Testis (tissue), 3 donors: Measurements from ENCODE around the gene SLC17A3. TPM values are rescaled to one million over a fixed set of nuclear protein-coding genes. Genes with fewer than 3 reads are reported as not detected.

Experiments
- DNase-seq: peaks from one replicate; pipeline ENCODE4 v3.0.0-alpha.2; 2019
- H3K27ac ChIP-seq, 2 donors: fragments of 200-600 bp; sonication (generic); one replicate each; pipeline ENCODE4 v1.5.1; 2019
- H3K27me3 ChIP-seq: fragments of 200-600 bp; sonication (generic); one replicate; pipeline ENCODE4 v1.5.1; 2019
- H3K36me3 ChIP-seq: fragments of 200-600 bp; sonication (generic); one replicate; pipeline ENCODE4 v1.5.1; 2017; ENCODE audit warnings: low read depth; ENCODE audit errors: missing control alignments
- H3K4me1 ChIP-seq: fragments of 200-600 bp; sonication (generic); one replicate; pipeline ENCODE4 v1.5.1; 2019
- H3K4me3 ChIP-seq, 2 donors: fragments of 200-600 bp; sonication (generic); one replicate each; pipeline ENCODE4 v1.5.1; 2017 to 2019
- H3K9me3 ChIP-seq: fragments of 200-600 bp; sonication (generic); one replicate; pipeline ENCODE4 v1.5.1; 2017
- CTCF ChIP-seq, 3 experiments: fragments of 450-650 bp in 2 of 3; fragments of 200-600 bp in 1 of 3; sonication (generic) in 1 of 3; IDR thresholded peaks; one replicate each; pipeline ENCODE4 v1.5.1; 2016 to 2019; ENCODE audit warnings: antibody characterized with exemption in 3 of 3, mild to moderate bottlenecking in 2 of 3, moderate library complexity in 1 of 3
- POLR2A ChIP-seq: fragments of 450-650 bp; IDR thresholded peaks from one replicate; pipeline ENCODE4 v1.6.1; 2017; ENCODE audit warnings: antibody characterized with exemption, mild to moderate bottlenecking, moderate library complexity
- WGBS, 2 donors: methylation state at CpG; one replicate each; pipeline ENCODE4 v1.1.5; 2018; 5-methylcytosine and 5-hydroxymethylcytosine counted together
- intact Hi-C: fragments of 100-400 bp; cut with DNase I; formaldehyde crosslinking; loops from one replicate; pipeline ENCODE4 v1.15.1; 2023; ENCODE audit warnings: low total_unique reads
- polyA plus RNA-seq: library from polyadenylated mRNA; stranded (reverse); fragments of 350-450 nt; fragmentation: Illumina TruSeq; extraction: RNeasy Lipid Tissue Mini Kit (QIAGEN cat#74804); gene quantifications from one replicate; pipeline ENCODE4 v1.2.3, GENCODE V29; 2014; ENCODE audit warnings: low read depth, low replicate concordance; ENCODE audit not compliant: insufficient read depth
- total RNA-seq, 2 donors: library from RNA; depleted of rRNA; stranded (reverse); fragments of >200 nt; gene quantifications; one replicate each; pipeline ENCODE4 v1.2.3, GENCODE V29; 2016

Gene SLC17A3
- total and polyA plus RNA-seq, 3 donors from 2014 or later: 0.61 to 0.68 TPM; not detected in 1

- 86 to 87% methylated on average over 3 of the region's 3 CpGs for WGBS, 2 donors
- Histone ChIP-seq H3K4me1 (no peaks in the 10 kb centered on the region), H3K27me3 (no peaks in the 10 kb centered on the region), H3K4me3 (no peak overlapping the region), H3K27ac (no peak overlapping the region), H3K9me3 (no peaks in the 10 kb centered on the region), H3K36me3 (no peaks in the 10 kb centered on the region)
- no peak for TF ChIP-seq CTCF (IDR thresholded peaks at IDR 0.05)
- no peak for TF ChIP-seq POLR2A
- intact Hi-C loops: no loop called here
- DNase-seq: no peak
Measured at GRCh38 chr6:25868436-25869183, 5.4 kb downstream of the SLC17A3 start.

- no peak for TF ChIP-seq POLR2A
- no peak for TF ChIP-seq CTCF (IDR thresholded peaks at IDR 0.05)
- DNase-seq: no peak
- H3K9me3 ChIP-seq: no peaks in the 10 kb centered on the region
- H3K4me1 ChIP-seq: no peaks in the 10 kb centered on the region
- no peaks in the 10 kb centered on the region for H3K36me3 ChIP-seq
- intact Hi-C loops: no loop called here
- 85 to 86% methylated on average over 3 of the region's 3 CpGs for whole genome bisulfite sequencing, 2 donors
- no peaks in the 10 kb centered on the region for H3K27me3 ChIP-seq
- H3K4me3 ChIP-seq: no peak overlapping the region
- no peak overlapping the region for H3K27ac ChIP-seq
Measured at GRCh38 chr6:25866011-25866410, 8.0 kb downstream of the SLC17A3 start.

GRCh38 chr6:25863360-25863759 is 10.7 kb downstream of the SLC17A3 start:
- no peak for DNase-seq
- no peaks in the 10 kb centered on the region for H3K27me3 ChIP-seq
- intact Hi-C loops: no loop called here
- WGBS, 2 donors: 76 to 85% methylated on average over 2 of the region's 2 CpGs
- H3K36me3 ChIP-seq: no peaks in the 10 kb centered on the region
- H3K4me1 ChIP-seq: no peaks in the 10 kb centered on the region
- no peaks in the 10 kb centered on the region for H3K9me3 ChIP-seq
- TF ChIP-seq CTCF (IDR thresholded peaks at IDR 0.05) (no peak), POLR2A (no peak)
- no peak overlapping the region for H3K27ac ChIP-seq
- H3K4me3 ChIP-seq: no peak overlapping the region

GRCh38 chr6:25862199-25862598 is 11.8 kb downstream of the SLC17A3 start:
- Histone ChIP-seq H3K4me3 (no peak overlapping the region), H3K4me1 (no peaks in the 10 kb centered on the region), H3K27ac (no peak overlapping the region), H3K27me3 (no peaks in the 10 kb centered on the region), H3K9me3 (no peaks in the 10 kb centered on the region), H3K36me3 (no peaks in the 10 kb centered on the region)
- no peak for TF ChIP-seq CTCF (IDR thresholded peaks at IDR 0.05)
- TF ChIP-seq POLR2A: no peak
- no peak for DNase-seq
- 92 to 97% methylated on average over 4 of the region's 4 CpGs for WGBS, 2 donors
- intact Hi-C loops: no loop called here

- Histone ChIP-seq H3K27me3 (no peaks in the 10 kb centered on the region), H3K4me1 (no peaks in the 10 kb centered on the region), H3K27ac (no peak overlapping the region), H3K36me3 (no peaks in the 10 kb centered on the region), H3K9me3 (no peaks in the 10 kb centered on the region), H3K4me3 (no peak overlapping the region)
- intact Hi-C loops: no loop called here
- TF ChIP-seq CTCF (IDR thresholded peaks at IDR 0.05) (no peak), POLR2A (no peak)
- DNase-seq: no peak
Measured at GRCh38 chr6:25852756-25853155, 21.3 kb downstream of the SLC17A3 start.
